HepG2 (cell line): Measurements from ENCODE around the gene PIP5K1C. TPM values are rescaled to one million over a fixed set of nuclear protein-coding genes. Genes with fewer than 3 reads are reported as not detected.
A peak's percentile ranks its signal among the peaks of the same experiment; 100 is the strongest.

Source experiments
- AGO2 ChIP-seq: fragments of 200-400 bp; formaldehyde crosslinking; optimal IDR thresholded peaks from 2 replicates; pipeline ENCODE3; 2017; ENCODE audit warnings: mild to moderate bottlenecking, low read depth, low read length, moderate library complexity
- BRCA1 ChIP-seq: sonication (generic); formaldehyde crosslinking; IDR thresholded peaks from 2 replicates; pipeline ENCODE4 v1.4.0; 2020; ENCODE audit warnings: missing genetic modification reagents
- CSRNP1 ChIP-seq: sonication (generic); formaldehyde crosslinking; IDR thresholded peaks from 2 replicates; pipeline ENCODE4 v1.8.1; 2023; ENCODE audit warnings: mild to moderate bottlenecking, missing genetic modification reagents
- ELF1 ChIP-seq: sonication (generic); formaldehyde crosslinking; IDR thresholded peaks from 2 replicates; pipeline ENCODE4 v1.4.0; 2020; ENCODE audit warnings: missing genetic modification reagents
- KDM5B ChIP-seq: sonication (generic); formaldehyde crosslinking; IDR thresholded peaks from 2 replicates; pipeline ENCODE4 v1.4.0; 2020; ENCODE audit warnings: missing genetic modification reagents, mild to moderate bottlenecking, borderline replicate concordance
- NCOA1 ChIP-seq: sonication (generic); formaldehyde crosslinking; IDR thresholded peaks from 2 replicates; pipeline ENCODE4 v1.9.0; 2021; ENCODE audit warnings: missing genetic modification reagents
- ONECUT2 ChIP-seq: sonication (generic); formaldehyde crosslinking; IDR thresholded peaks from 2 replicates; pipeline ENCODE4 v1.4.0; 2020; ENCODE audit warnings: missing genetic modification reagents
- POLR2AphosphoS5 ChIP-seq: IDR thresholded peaks from 2 replicates; pipeline ENCODE4 v1.6.1; 2012; ENCODE audit warnings: low read depth, low read length
- SP2 ChIP-seq: sonication (generic); formaldehyde crosslinking; IDR thresholded peaks from 2 replicates; pipeline ENCODE4 v1.5.1; 2020; ENCODE audit warnings: mild to moderate bottlenecking, missing genetic modification reagents
- TBP ChIP-seq: sonication (generic); formaldehyde crosslinking; IDR thresholded peaks from 2 replicates; pipeline ENCODE4 v1.5.0; 2020; ENCODE audit warnings: missing genetic modification reagents
- THAP11 ChIP-seq: IDR thresholded peaks from 2 replicates; pipeline ENCODE4 v1.6.1; 2016; ENCODE audit warnings: missing biosample characterization, missing genetic modification reagents
- U2AF2 ChIP-seq: fragments of 200-400 bp; formaldehyde crosslinking; IDR thresholded peaks from 2 replicates; pipeline ENCODE4 v1.6.1; 2017; ENCODE audit warnings: low read depth, mild to moderate bottlenecking, low read length
- ZNF180 ChIP-seq: sonication (generic); formaldehyde crosslinking; IDR thresholded peaks from 2 replicates; pipeline ENCODE4 v1.4.0; 2020; ENCODE audit warnings: low read depth, missing genetic modification reagents, borderline replicate concordance
- ZNF282 ChIP-seq: fragments of 450-650 bp; IDR thresholded peaks from 2 replicates; pipeline ENCODE4 v1.6.1; 2018; ENCODE audit not compliant: partially characterized antibody
- ZNF33B ChIP-seq: sonication (generic); formaldehyde crosslinking; IDR thresholded peaks from 2 replicates; pipeline ENCODE4 v1.5.1; 2020; ENCODE audit warnings: mild to moderate bottlenecking, missing genetic modification reagents
- ZNF367 ChIP-seq: sonication (generic); formaldehyde crosslinking; IDR thresholded peaks from 2 replicates; pipeline ENCODE4 v1.4.0; 2020; ENCODE audit warnings: missing genetic modification reagents, borderline replicate concordance
- ZNF543 ChIP-seq: sonication (generic); formaldehyde crosslinking; IDR thresholded peaks from 2 replicates; pipeline ENCODE4 v1.4.0; 2020; ENCODE audit warnings: mild to moderate bottlenecking, missing genetic modification reagents
- ZNF598 ChIP-seq: sonication (generic); formaldehyde crosslinking; IDR thresholded peaks from 2 replicates; pipeline ENCODE4 v1.5.1; 2020; ENCODE audit warnings: mild to moderate bottlenecking, missing genetic modification reagents, borderline replicate concordance
- ZNF710 ChIP-seq: sonication (generic); formaldehyde crosslinking; IDR thresholded peaks from 2 replicates; pipeline ENCODE4 v1.5.0; 2020; ENCODE audit warnings: mild to moderate bottlenecking, missing genetic modification reagents, borderline replicate concordance
- ZNF720 ChIP-seq: sonication (generic); formaldehyde crosslinking; IDR thresholded peaks from 2 replicates; pipeline ENCODE4 v1.4.0; 2020; ENCODE audit warnings: missing genetic modification reagents
- polyA plus RNA-seq, 8 experiments: library from polyadenylated mRNA; depleted of rRNA in 3 of 8; stranded (reverse) in 7 of 8; unstranded in 1 of 8; fragments of >200 nt; fragmentation: Illumina TruSeq in 4 of 8; extraction: Trizol in 4 of 8; gene quantifications; 2 replicates each; pipeline versions ENCODE4 v1.2.1 to v1.2.3, GENCODE V29; 2011 to 2016; ENCODE audit warnings: low read depth in 4 of 8, missing spikeins in 1 of 8, mixed read lengths in 1 of 8; ENCODE audit not compliant: insufficient read depth in 1 of 8
- total RNA-seq, 5 experiments: library from RNA; depleted of rRNA; stranded (reverse); fragments of >200 nt; fragmentation: Illumina TruSeq; extraction: Trizol; gene quantifications; 2 replicates each; pipeline ENCODE4 v1.2.3, GENCODE V29; 2016; ENCODE audit warnings: low read depth in 1 of 5
- TF ChIP-seq, protein P1 (sequence below): sonication (generic); formaldehyde crosslinking; IDR thresholded peaks from 2 replicates; pipeline ENCODE4 v1.4.0; 2020; ENCODE audit warnings: mild to moderate bottlenecking, missing genetic modification reagents
- TF ChIP-seq, protein P2 (sequence below): sonication (generic); formaldehyde crosslinking; IDR thresholded peaks from 2 replicates; pipeline ENCODE4 v1.4.0; 2020; ENCODE audit warnings: mild to moderate bottlenecking, missing genetic modification reagents
- TF ChIP-seq, protein P3 (sequence below): sonication (generic); formaldehyde crosslinking; IDR thresholded peaks from 2 replicates; pipeline ENCODE4 v1.4.0; 2020; ENCODE audit warnings: missing genetic modification reagents, mild to moderate bottlenecking, borderline replicate concordance

Gene PIP5K1C
- total and polyA plus RNA-seq, 2 of the 13 experiments (the other 11 are each of a cell fraction or from before 2014, with no cell fraction given): 3.6 to 4.3 TPM

- 0 out of 2 replicates have a peak, but pooled peaks have one; percentile 55 for TF ChIP-seq BRCA1 (CRISPR knock-in tag)
- TF ChIP-seq NCOA1: peak; percentile 23; the same call in 1 of the 2 replicates
- peak; percentile 69 for TF ChIP-seq POLR2AphosphoS5
- TF ChIP-seq ONECUT2 (CRISPR knock-in tag): no peak
- peak; percentile 14; the same call in 1 of the 2 replicates for TF ChIP-seq ZNF367 (CRISPR knock-in tag)
- peak; percentile 50 for TF ChIP-seq AGO2
- no peak for TF ChIP-seq ZNF33B (CRISPR knock-in tag)
- 0 out of 2 replicates have a peak, but pooled peaks have one; percentile 38 for TF ChIP-seq ZNF598 (CRISPR knock-in tag)
- TF ChIP-seq ZNF543 (CRISPR knock-in tag): peak; percentile 49; the same call in 1 of the 2 replicates
- peak; percentile 89 for TF ChIP-seq ELF1 (CRISPR knock-in tag)
- TF ChIP-seq, protein P1, sequence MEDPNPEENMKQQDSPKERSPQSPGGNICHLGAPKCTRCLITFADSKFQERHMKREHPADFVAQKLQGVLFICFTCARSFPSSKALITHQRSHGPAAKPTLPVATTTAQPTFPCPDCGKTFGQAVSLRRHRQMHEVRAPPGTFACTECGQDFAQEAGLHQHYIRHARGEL (CRISPR knock-in tag): no peak
- TF ChIP-seq ZNF720 (CRISPR knock-in tag): no peak
- TF ChIP-seq, protein P2, sequence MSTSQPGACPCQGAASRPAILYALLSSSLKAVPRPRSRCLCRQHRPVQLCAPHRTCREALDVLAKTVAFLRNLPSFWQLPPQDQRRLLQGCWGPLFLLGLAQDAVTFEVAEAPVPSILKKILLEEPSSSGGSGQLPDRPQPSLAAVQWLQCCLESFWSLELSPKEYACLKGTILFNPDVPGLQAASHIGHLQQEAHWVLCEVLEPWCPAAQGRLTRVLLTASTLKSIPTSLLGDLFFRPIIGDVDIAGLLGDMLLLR (CRISPR knock-in tag): no peak; the same call in 1 of the 2 replicates
- TF ChIP-seq, protein P3, sequence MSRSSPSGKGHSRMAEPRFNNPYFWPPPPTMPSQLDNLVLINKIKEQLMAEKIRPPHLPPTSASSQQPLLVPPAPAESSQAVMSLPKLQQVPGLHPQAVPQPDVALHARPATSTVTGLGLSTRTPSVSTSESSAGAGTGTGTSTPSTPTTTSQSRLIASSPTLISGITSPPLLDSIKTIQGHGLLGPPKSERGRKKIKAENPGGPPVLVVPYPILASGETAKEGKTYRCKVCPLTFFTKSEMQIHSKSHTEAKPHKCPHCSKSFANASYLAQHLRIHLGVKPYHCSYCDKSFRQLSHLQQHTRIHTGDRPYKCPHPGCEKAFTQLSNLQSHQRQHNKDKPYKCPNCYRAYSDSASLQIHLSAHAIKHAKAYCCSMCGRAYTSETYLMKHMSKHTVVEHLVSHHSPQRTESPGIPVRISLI (CRISPR knock-in tag): no peak
- TF ChIP-seq KDM5B (CRISPR knock-in tag): peak; percentile 88; the same call in 1 of the 2 replicates
- no peak for TF ChIP-seq TBP (CRISPR knock-in tag)
- peak; percentile 95 for TF ChIP-seq THAP11 (CRISPR knock-in tag)
- no peak for TF ChIP-seq ZNF282
- TF ChIP-seq ZNF710: no peak
- TF ChIP-seq ZNF180 (CRISPR knock-in tag): no peak
- TF ChIP-seq U2AF2: no peak
- peak; percentile 75 for TF ChIP-seq SP2 (CRISPR knock-in tag)
- TF ChIP-seq CSRNP1 (CRISPR knock-in tag): peak; percentile 88; the same call in 1 of the 2 replicates
Measured at GRCh38 chr19:3626473-3627350, 73.6 kb downstream of the PIP5K1C start, which contains the start of gene CACTIN (continued).
